ENCODE data around the gene FST. TPM values are rescaled to one million over a fixed set of nuclear protein-coding genes. Genes with fewer than 3 reads are reported as not detected.
A peak's percentile ranks its signal among the peaks of the same experiment; 100 is the strongest.

Gene FST
- total RNA-seq (2014; rRNA removed; shearing (Covaris generic)): 0.99 and 6.8 TPM in 2 replicates

GRCh38 chr5:53480416-53481158 lies at the start of gene FST:
Gene FST (plus strand): TSS chr5:53480629. CDS start chr5:53480792, 163 bp downstream.
- peak; percentile 15 for DNase-seq (ENCODE audit: low read depth)

GRCh38 chr5:53431665-53432064 lies 48.8 kb upstream of the FST start:
- no peak for DNase-seq (ENCODE audit: low read depth)

- no peak for DNase-seq (ENCODE audit: low read depth)
Measured at GRCh38 chr5:53433026-53433425, 47.4 kb upstream of the FST start.

GRCh38 chr5:53434541-53434940 lies 45.9 kb upstream of the FST start:
- DNase-seq (ENCODE audit: low read depth): no peak

- no peak for DNase-seq (ENCODE audit: low read depth)
Measured at GRCh38 chr5:53436480-53437191, 43.8 kb upstream of the FST start.

- DNase-seq (ENCODE audit: low read depth): no peak
Measured at GRCh38 chr5:53438079-53438478, 42.4 kb upstream of the FST start.

GRCh38 chr5:53438486-53439472 lies 41.6 kb upstream of the FST start:
- peak; percentile 77 for DNase-seq (ENCODE audit: low read depth)

GRCh38 chr5:53442961-53443360 lies 37.5 kb upstream of the FST start:
- DNase-seq (ENCODE audit: low read depth): no peak

GRCh38 chr5:53445569-53445968 lies 34.9 kb upstream of the FST start:
- no peak for DNase-seq (ENCODE audit: low read depth)

- peak; percentile 20 for DNase-seq (ENCODE audit: low read depth)
Measured at GRCh38 chr5:53446908-53447307, 33.5 kb upstream of the FST start.

GRCh38 chr5:53448851-53449250 lies 31.6 kb upstream of the FST start:
- peak; percentile 22 for DNase-seq (ENCODE audit: low read depth)

- DNase-seq (ENCODE audit: low read depth): no peak
Measured at GRCh38 chr5:53453898-53454718, 26.3 kb upstream of the FST start.

GRCh38 chr5:53454719-53455000 lies 25.8 kb upstream of the FST start:
- no peak for DNase-seq (ENCODE audit: low read depth)

- DNase-seq (ENCODE audit: low read depth): no peak
Measured at GRCh38 chr5:53456366-53456765, 24.1 kb upstream of the FST start.

- DNase-seq (ENCODE audit: low read depth): peak; percentile 28
Measured at GRCh38 chr5:53463909-53464621, 16.4 kb upstream of the FST start.

GRCh38 chr5:53464722-53465121 lies 15.7 kb upstream of the FST start:
- DNase-seq (ENCODE audit: low read depth): no peak

GRCh38 chr5:53469946-53470687 lies 10.3 kb upstream of the FST start:
- peak; percentile 69 for DNase-seq (ENCODE audit: low read depth)

GRCh38 chr5:53472279-53472678 lies 8.2 kb upstream of the FST start:
- no peak for DNase-seq (ENCODE audit: low read depth)

GRCh38 chr5:53472720-53473510 lies 7.5 kb upstream of the FST start:
- DNase-seq (ENCODE audit: low read depth): no peak

All from M059J (cell line).